ENCODE measurements around the gene TES. TPM values are rescaled to one million over a fixed set of nuclear protein-coding genes. Genes with fewer than 3 reads are reported as not detected.

Gene TES
- total RNA-seq, 1 donor from 2014 or later, result 15.0 TPM

DNA sequence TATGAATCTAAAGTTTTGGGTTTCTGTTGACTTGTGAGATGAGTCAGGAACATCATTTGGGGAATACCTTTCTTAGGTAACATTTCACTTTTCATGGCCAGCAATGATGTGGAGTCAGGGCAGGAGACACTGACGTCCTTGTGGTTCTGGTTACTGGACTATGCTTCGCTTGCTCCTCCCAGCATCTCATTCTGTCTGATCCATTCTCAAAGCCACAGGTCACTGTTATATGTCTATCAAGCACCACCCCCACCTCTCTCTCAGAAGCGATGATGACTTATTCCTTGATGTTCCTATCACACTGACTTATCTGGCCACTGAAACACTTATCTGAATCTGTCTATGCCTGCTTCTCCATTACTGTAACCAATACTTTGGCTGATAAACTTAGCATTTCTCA is 51.6 kb downstream of the TES start:
- TF ChIP-seq, protein P1, sequence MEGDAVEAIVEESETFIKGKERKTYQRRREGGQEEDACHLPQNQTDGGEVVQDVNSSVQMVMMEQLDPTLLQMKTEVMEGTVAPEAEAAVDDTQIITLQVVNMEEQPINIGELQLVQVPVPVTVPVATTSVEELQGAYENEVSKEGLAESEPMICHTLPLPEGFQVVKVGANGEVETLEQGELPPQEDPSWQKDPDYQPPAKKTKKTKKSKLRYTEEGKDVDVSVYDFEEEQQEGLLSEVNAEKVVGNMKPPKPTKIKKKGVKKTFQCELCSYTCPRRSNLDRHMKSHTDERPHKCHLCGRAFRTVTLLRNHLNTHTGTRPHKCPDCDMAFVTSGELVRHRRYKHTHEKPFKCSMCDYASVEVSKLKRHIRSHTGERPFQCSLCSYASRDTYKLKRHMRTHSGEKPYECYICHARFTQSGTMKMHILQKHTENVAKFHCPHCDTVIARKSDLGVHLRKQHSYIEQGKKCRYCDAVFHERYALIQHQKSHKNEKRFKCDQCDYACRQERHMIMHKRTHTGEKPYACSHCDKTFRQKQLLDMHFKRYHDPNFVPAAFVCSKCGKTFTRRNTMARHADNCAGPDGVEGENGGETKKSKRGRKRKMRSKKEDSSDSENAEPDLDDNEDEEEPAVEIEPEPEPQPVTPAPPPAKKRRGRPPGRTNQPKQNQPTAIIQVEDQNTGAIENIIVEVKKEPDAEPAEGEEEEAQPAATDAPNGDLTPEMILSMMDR (conservative IDR thresholded peaks at IDR 0.05), result no peak
- H3K4me3 Mint-ChIP-seq, result no peak overlapping the region
- H3K27ac Mint-ChIP-seq (ENCODE audit: unreplicated experiment), result no peak overlapping the region
- peaks cover 10% of the 10 kb centered on the region for H3K4me1 Mint-ChIP-seq
- no peaks in the 10 kb centered on the region for H3K9me3 Mint-ChIP-seq
- no peaks in the 10 kb centered on the region for H3K36me3 Mint-ChIP-seq (ENCODE audit: low read depth)
- no peaks in the 10 kb centered on the region for H3K27me3 Mint-ChIP-seq (ENCODE audit: low read depth)
- DNase-seq (ENCODE audit: low read depth, low spot score), result no peak

DNA sequence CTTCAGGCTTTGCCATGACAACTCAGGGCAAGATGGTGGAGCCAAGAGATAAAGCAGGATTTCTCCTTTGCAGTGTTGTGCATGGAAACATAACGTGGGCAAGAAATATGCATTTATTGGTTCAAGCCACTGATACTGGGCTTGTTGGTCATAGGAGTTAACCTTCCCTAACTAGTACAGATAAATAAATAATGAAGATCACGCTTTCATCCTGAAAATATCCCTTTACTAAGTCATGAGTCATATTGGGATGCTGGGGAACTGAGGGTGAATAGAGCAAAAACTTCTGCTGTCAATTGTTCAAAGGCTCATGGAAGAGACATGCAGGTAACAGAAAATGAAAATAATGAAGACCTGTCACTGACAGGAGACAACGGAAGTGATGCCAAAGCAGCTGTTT is 55.5 kb downstream of the TES start:
- H3K4me1 Mint-ChIP-seq, result no peaks in the 10 kb centered on the region
- H3K27ac Mint-ChIP-seq (ENCODE audit: unreplicated experiment), result no peak overlapping the region
- no peaks in the 10 kb centered on the region for H3K36me3 Mint-ChIP-seq (ENCODE audit: low read depth)
- H3K27me3 Mint-ChIP-seq (ENCODE audit: low read depth), result no peaks in the 10 kb centered on the region
- no peaks in the 10 kb centered on the region for H3K9me3 Mint-ChIP-seq
- H3K4me3 Mint-ChIP-seq, result no peak overlapping the region
- TF ChIP-seq, protein P1 (conservative IDR thresholded peaks at IDR 0.05), result no peak
- no peak for DNase-seq (ENCODE audit: low read depth, low spot score)

DNA sequence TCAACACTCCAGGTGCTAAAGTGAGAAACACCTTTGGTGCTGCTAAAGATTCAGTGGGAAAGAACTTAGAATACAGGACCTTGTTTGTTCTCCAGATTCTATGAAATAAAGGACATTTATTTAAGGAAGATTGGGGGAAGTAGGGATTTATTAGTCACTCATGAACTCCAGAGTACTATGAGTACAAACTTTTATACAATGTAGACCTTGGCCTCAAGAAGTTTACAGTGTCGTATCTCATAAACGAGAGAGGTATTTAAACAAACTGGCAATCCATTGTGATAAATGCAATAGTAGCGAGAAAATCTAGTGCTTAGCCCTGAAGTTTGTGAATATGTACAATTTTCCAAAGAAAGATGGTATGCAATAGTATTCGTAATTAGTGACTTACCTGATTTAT is 59.1 kb downstream of the TES start:
- peaks cover 4% of the 10 kb centered on the region for H3K4me1 Mint-ChIP-seq

DNA sequence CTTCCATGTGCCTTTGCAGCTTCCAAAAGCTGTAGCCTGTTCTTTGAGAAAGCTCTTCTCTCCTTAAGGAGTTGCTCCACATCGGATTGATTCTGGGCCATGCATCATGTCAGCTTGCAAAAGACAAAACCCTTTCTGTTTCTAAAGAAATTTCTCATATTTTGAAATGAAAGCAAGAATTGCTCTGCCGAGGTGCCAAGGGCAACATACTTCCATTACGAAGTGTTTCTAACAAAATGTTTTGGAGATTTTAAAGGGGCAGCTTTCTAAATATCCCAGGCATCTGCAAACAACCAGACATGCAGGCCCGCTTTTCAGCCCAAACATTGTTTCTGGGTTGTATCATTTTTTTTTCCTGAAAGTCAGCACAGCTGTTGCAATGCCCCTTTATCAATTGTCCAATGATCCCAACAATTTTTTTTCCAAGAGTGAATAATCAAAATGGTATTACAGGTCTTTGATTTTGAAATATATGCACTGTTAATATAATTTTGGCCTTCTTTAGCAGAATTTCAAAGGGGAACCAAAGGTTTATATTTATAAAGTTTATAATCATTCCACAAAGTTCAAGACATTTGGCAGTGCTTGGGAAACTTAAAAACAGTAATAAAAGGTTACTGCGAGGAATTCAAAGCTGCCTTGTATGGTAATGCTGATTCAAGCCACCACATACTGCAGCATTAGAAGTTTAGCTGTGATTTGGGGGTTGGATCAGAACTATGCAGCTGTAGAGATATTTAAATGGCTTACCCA is 61.0 kb downstream of the TES start:
- TF ChIP-seq, protein P1 (conservative IDR thresholded peaks at IDR 0.05), result no peak
- no peak for DNase-seq (ENCODE audit: low read depth, low spot score)
- H3K36me3 Mint-ChIP-seq (ENCODE audit: low read depth), result no peaks in the 10 kb centered on the region
- no peaks in the 10 kb centered on the region for H3K27me3 Mint-ChIP-seq (ENCODE audit: low read depth)
- H3K4me1 Mint-ChIP-seq, result peaks cover 4% of the 10 kb centered on the region
- H3K9me3 Mint-ChIP-seq, result no peaks in the 10 kb centered on the region
- no peak overlapping the region for H3K27ac Mint-ChIP-seq (ENCODE audit: unreplicated experiment)
- no peak overlapping the region for H3K4me3 Mint-ChIP-seq

More for the DNA sequence above, 59.1 kb downstream of the TES start:
- TF ChIP-seq, protein P1 (conservative IDR thresholded peaks at IDR 0.05), result no peak
- no peak overlapping the region for H3K27ac Mint-ChIP-seq (ENCODE audit: unreplicated experiment)
- DNase-seq (ENCODE audit: low read depth, low spot score), result no peak
- H3K27me3 Mint-ChIP-seq (ENCODE audit: low read depth), result no peaks in the 10 kb centered on the region
- H3K36me3 Mint-ChIP-seq (ENCODE audit: low read depth), result no peaks in the 10 kb centered on the region
- no peaks in the 10 kb centered on the region for H3K9me3 Mint-ChIP-seq
- no peak overlapping the region for H3K4me3 Mint-ChIP-seq

DNA sequence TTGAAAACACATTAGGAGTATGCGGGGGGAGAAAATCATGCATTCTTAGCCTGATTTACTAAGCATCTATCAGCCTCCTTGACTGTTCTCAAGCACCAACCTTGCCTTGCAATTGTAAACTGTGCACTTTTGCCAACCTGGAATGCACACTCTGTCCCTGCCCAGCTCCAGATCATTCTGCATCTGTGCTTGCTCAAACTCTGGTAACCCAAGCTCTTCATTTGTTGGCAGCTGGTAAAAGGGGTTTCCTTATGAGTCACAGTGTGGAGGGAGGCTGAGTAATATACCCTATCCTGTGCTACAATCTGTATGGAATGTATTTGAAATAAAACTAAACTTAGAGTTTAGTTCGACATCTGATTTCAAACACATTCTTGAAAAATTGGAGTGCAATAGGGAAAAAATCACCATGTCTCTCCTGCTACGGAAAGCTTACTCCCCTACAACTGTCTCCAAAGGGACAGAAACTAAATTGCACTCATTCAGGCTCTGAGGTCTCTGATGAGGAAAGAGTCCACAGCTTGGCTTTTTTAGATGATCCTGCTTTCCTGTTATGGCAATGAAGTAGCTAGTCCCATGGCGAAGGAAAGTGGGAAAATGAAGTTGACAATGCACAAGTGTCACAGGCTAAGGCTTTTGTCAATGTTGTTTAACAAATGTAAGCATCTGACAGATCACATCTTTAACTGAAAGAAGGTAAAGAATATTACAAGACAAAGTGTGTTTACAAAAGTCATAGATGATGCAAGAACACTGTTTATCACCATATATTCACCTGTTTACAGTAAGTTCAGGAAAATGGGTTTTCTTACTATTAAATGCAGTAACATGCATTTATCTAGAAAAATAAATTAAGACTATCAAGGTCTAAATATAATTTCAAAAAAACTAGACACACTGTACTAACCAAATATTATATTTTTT is 61.9 kb downstream of the TES start:
- TF ChIP-seq, protein P1 (conservative IDR thresholded peaks at IDR 0.05), result no peak

More for the DNA sequence above, 61.9 kb downstream of the TES start:
- Mint-ChIP-seq H3K27ac (ENCODE audit: unreplicated experiment) (no peak overlapping the region), H3K4me3 (no peak overlapping the region), H3K9me3 (peaks cover 2% of the 10 kb centered on the region), H3K4me1 (peaks cover 4% of the 10 kb centered on the region), H3K36me3 (ENCODE audit: low read depth) (no peaks in the 10 kb centered on the region), H3K27me3 (ENCODE audit: low read depth) (no peaks in the 10 kb centered on the region)
- no peak for DNase-seq (ENCODE audit: low read depth, low spot score)
